Lower leg skin (tissue), 3 donors: ENCODE measurements around the gene FAM170B.

Experiments
- POLR2A ChIP-seq, 2 donors: fragments of 450-650 bp; IDR thresholded peaks; one replicate each; pipeline ENCODE4 v1.6.1; 2016 to 2017; ENCODE audit warnings: antibody characterized with exemption in 2 of 2, mild to moderate bottlenecking in 1 of 2, moderate library complexity in 1 of 2
- TF ChIP-seq, protein P1 (sequence below), 3 donors: fragments of 450-650 bp; IDR thresholded peaks; one replicate each; pipeline ENCODE4 v1.5.1; 2016; ENCODE audit warnings: antibody characterized with exemption in 3 of 3, mild to moderate bottlenecking in 3 of 3, moderate library complexity in 2 of 3

- no peak for TF ChIP-seq POLR2A (IDR thresholded peaks at IDR 0.05)
- TF ChIP-seq, protein P1, sequence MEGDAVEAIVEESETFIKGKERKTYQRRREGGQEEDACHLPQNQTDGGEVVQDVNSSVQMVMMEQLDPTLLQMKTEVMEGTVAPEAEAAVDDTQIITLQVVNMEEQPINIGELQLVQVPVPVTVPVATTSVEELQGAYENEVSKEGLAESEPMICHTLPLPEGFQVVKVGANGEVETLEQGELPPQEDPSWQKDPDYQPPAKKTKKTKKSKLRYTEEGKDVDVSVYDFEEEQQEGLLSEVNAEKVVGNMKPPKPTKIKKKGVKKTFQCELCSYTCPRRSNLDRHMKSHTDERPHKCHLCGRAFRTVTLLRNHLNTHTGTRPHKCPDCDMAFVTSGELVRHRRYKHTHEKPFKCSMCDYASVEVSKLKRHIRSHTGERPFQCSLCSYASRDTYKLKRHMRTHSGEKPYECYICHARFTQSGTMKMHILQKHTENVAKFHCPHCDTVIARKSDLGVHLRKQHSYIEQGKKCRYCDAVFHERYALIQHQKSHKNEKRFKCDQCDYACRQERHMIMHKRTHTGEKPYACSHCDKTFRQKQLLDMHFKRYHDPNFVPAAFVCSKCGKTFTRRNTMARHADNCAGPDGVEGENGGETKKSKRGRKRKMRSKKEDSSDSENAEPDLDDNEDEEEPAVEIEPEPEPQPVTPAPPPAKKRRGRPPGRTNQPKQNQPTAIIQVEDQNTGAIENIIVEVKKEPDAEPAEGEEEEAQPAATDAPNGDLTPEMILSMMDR (IDR thresholded peaks at IDR 0.05) = no peak
Measured at GRCh38 chr10:49118430-49119074, 15.3 kb downstream of the FAM170B start.
